SU-DHL-6 (cell line): Measurements from ENCODE around the gene KIF21B.

Experiments
- CTCF ChIP-seq: fragments of 200-600 bp; sonication (generic); IDR thresholded peaks from one replicate; pipeline ENCODE4 v1.5.1; 2017; ENCODE audit warnings: antibody characterized with exemption, mild to moderate bottlenecking, low read length, moderate library complexity; ENCODE audit not compliant: insufficient read depth, poor library complexity, severe bottlenecking
- EZH2phosphoT487 ChIP-seq: fragments of 200-600 bp; sonication (generic), shearing (Covaris generic); conservative IDR thresholded peaks from 2 replicates; pipeline ENCODE4 v1.6.1; 2018; ENCODE audit warnings: mild to moderate bottlenecking, antibody characterized with exemption, low read length, moderate library complexity, mixed read lengths

GRCh38 chr1:200967693-200968468, 55.6 kb downstream of the KIF21B start:
- no peak for TF ChIP-seq CTCF
- no peak for TF ChIP-seq EZH2phosphoT487
